T-helper 2 cell treated with Interferon-gamma antibody and Interleukin-4, amounts not matched to agents 5 μg/mL and 100 μg/mL, for 36 hours (primary cell): ENCODE measurements around the gene C19orf44.
A peak's percentile ranks its signal among the peaks of the same experiment; 100 is the strongest.

Source experiments
- DNase-seq: peaks from one replicate; pipeline ENCODE4 v3.0.0; 2021; ENCODE audit warnings: low spot score
- H3K27ac Mint-ChIP-seq: one replicate; pipeline ENCODE4 v1.8.0; 2021; ENCODE audit warnings: mild to moderate bottlenecking, mixed read lengths
- H3K27me3 Mint-ChIP-seq: one replicate; pipeline ENCODE4 v1.8.0; 2021; ENCODE audit warnings: low read depth, mixed read lengths
- H3K36me3 Mint-ChIP-seq: one replicate; pipeline ENCODE4 v1.8.0; 2021; ENCODE audit warnings: low read depth, mixed read lengths
- H3K4me1 Mint-ChIP-seq: one replicate; pipeline ENCODE4 v1.8.0; 2021; ENCODE audit warnings: low read depth, mixed read lengths
- H3K4me3 Mint-ChIP-seq: one replicate; pipeline ENCODE4 v1.8.0; 2022; ENCODE audit warnings: mild to moderate bottlenecking, moderate library complexity, mixed read lengths
- H3K9me3 Mint-ChIP-seq: one replicate; pipeline ENCODE4 v1.8.0; 2021; ENCODE audit warnings: mixed read lengths

The C19orf44 gene

GRCh38 chr19:16527334-16527935 lies 31.2 kb downstream of the C19orf44 start:
- Mint-ChIP-seq H3K27ac (no peak overlapping the region), H3K9me3 (no peaks in the 10 kb centered on the region), H3K4me1 (no peaks in the 10 kb centered on the region), H3K27me3 (no peaks in the 10 kb centered on the region), H3K4me3 (no peak overlapping the region), H3K36me3 (peaks cover 60% of the 10 kb centered on the region)
- no peak for DNase-seq

- no peak overlapping the region for H3K4me3 Mint-ChIP-seq
- peak; percentile 8 for DNase-seq
- no peaks in the 10 kb centered on the region for H3K4me1 Mint-ChIP-seq
- H3K9me3 Mint-ChIP-seq, result no peaks in the 10 kb centered on the region
- H3K27me3 Mint-ChIP-seq, result no peaks in the 10 kb centered on the region
- peaks cover 56% of the 10 kb centered on the region for H3K36me3 Mint-ChIP-seq
- H3K27ac Mint-ChIP-seq, result no peak overlapping the region
These were observed 31.9 kb downstream of the C19orf44 start for GRCh38 chr19:16527971-16528521.

GRCh38 chr19:16529466-16530144 lies 33.4 kb downstream of the C19orf44 start:
- Mint-ChIP-seq H3K36me3 (peaks cover 53% of the 10 kb centered on the region), H3K4me3 (no peak overlapping the region), H3K9me3 (no peaks in the 10 kb centered on the region), H3K27me3 (no peaks in the 10 kb centered on the region), H3K27ac (no peak overlapping the region), H3K4me1 (no peaks in the 10 kb centered on the region)
- DNase-seq, result no peak

GRCh38 chr19:16530540-16531379 lies 34.6 kb downstream of the C19orf44 start:
- Mint-ChIP-seq H3K9me3 (no peaks in the 10 kb centered on the region), H3K4me1 (no peaks in the 10 kb centered on the region), H3K36me3 (peaks cover 60% of the 10 kb centered on the region), H3K27ac (no peak overlapping the region), H3K4me3 (no peak overlapping the region), H3K27me3 (no peaks in the 10 kb centered on the region)
- DNase-seq, result no peak

GRCh38 chr19:16531380-16531669 lies 35.1 kb downstream of the C19orf44 start:
- no peaks in the 10 kb centered on the region for H3K4me1 Mint-ChIP-seq

GRCh38 chr19:16532440-16533234 lies 36.4 kb downstream of the C19orf44 start:
- Mint-ChIP-seq H3K36me3 (peaks cover 66% of the 10 kb centered on the region), H3K4me3 (no peak overlapping the region), H3K9me3 (no peaks in the 10 kb centered on the region), H3K27ac (no peak overlapping the region), H3K4me1 (peaks cover 4% of the 10 kb centered on the region), H3K27me3 (no peaks in the 10 kb centered on the region)
- DNase-seq, result no peak

More at GRCh38 chr19:16531380-16531669, 35.1 kb downstream of the C19orf44 start:
- no peak for DNase-seq
- Mint-ChIP-seq H3K27ac (no peak overlapping the region), H3K9me3 (no peaks in the 10 kb centered on the region), H3K27me3 (no peaks in the 10 kb centered on the region), H3K36me3 (peaks cover 61% of the 10 kb centered on the region), H3K4me3 (no peak overlapping the region)

- Mint-ChIP-seq H3K36me3 (peaks cover 66% of the 10 kb centered on the region), H3K4me3 (no peak overlapping the region), H3K4me1 (peaks cover 19% of the 10 kb centered on the region), H3K9me3 (no peaks in the 10 kb centered on the region), H3K27me3 (no peaks in the 10 kb centered on the region), H3K27ac (no peak overlapping the region)
- no peak for DNase-seq
These were observed 39.2 kb downstream of the C19orf44 start for GRCh38 chr19:16535381-16535780.

- Mint-ChIP-seq H3K9me3 (no peaks in the 10 kb centered on the region), H3K4me1 (peaks cover 21% of the 10 kb centered on the region), H3K27me3 (no peaks in the 10 kb centered on the region), H3K36me3 (peaks cover 66% of the 10 kb centered on the region), H3K4me3 (no peak overlapping the region), H3K27ac (no peak overlapping the region)
- DNase-seq, result no peak
These were observed 39.9 kb downstream of the C19orf44 start for GRCh38 chr19:16536130-16536529.

- DNase-seq, result no peak
- no peak overlapping the region for H3K27ac Mint-ChIP-seq
- H3K27me3 Mint-ChIP-seq, result no peaks in the 10 kb centered on the region
- no peaks in the 10 kb centered on the region for H3K9me3 Mint-ChIP-seq
- H3K4me1 Mint-ChIP-seq, result peaks cover 26% of the 10 kb centered on the region
- H3K36me3 Mint-ChIP-seq, result peaks cover 63% of the 10 kb centered on the region
- no peak overlapping the region for H3K4me3 Mint-ChIP-seq
These were observed 40.9 kb downstream of the C19orf44 start for GRCh38 chr19:16537111-16537510.

- Mint-ChIP-seq H3K4me1 (peaks cover 39% of the 10 kb centered on the region), H3K27ac (peak overlapping the region; percentile 61), H3K4me3 (peak overlapping the region; percentile 82), H3K9me3 (no peaks in the 10 kb centered on the region), H3K36me3 (peaks cover 51% of the 10 kb centered on the region), H3K27me3 (no peaks in the 10 kb centered on the region)
- no peak for DNase-seq
These were observed 44.8 kb downstream of the C19orf44 start for GRCh38 chr19:16540948-16541347.

- DNase-seq, result no peak
These were observed 45.4 kb downstream of the C19orf44 start for GRCh38 chr19:16541526-16542044.

GRCh38 chr19:16542045-16542909 lies 46.1 kb downstream of the C19orf44 start, which contains the start of gene CHERP:
Gene CHERP, minus strand, starts transcription at chr19:16542437. Its CDS starts 59 bp downstream, at chr19:16542378.
- Mint-ChIP-seq H3K36me3 (peaks cover 41% of the 10 kb centered on the region), H3K27ac (peak within 1 kb of the TSS; percentile 94), H3K27me3 (no peaks in the 10 kb centered on the region), H3K4me3 (peak within 1 kb of the TSS; percentile 96), H3K4me1 (peaks cover 37% of the 10 kb centered on the region), H3K9me3 (no peaks in the 10 kb centered on the region)
- peak; percentile 94 for DNase-seq

More at GRCh38 chr19:16541526-16542044, 45.4 kb downstream of the C19orf44 start:
- peaks cover 45% of the 10 kb centered on the region for H3K36me3 Mint-ChIP-seq
- H3K27me3 Mint-ChIP-seq, result no peaks in the 10 kb centered on the region
- H3K4me1 Mint-ChIP-seq, result peaks cover 39% of the 10 kb centered on the region
- no peaks in the 10 kb centered on the region for H3K9me3 Mint-ChIP-seq
- H3K4me3 Mint-ChIP-seq, result peak overlapping the region; percentile 82
- H3K27ac Mint-ChIP-seq, result peak overlapping the region; percentile 61
